GM11168 (cell line): Measurements from ENCODE around the gene C20orf204.

Experiments
- in situ Hi-C: fragments of 300-500 bp; cut with MboI; formaldehyde crosslinking; loops from one replicate; pipeline ENCODE4 v1.12.0; 2022; ENCODE audit warnings: low sequenced_read_pairs; ENCODE audit not compliant: unreplicated experiment

C20orf204 gene

DNA sequence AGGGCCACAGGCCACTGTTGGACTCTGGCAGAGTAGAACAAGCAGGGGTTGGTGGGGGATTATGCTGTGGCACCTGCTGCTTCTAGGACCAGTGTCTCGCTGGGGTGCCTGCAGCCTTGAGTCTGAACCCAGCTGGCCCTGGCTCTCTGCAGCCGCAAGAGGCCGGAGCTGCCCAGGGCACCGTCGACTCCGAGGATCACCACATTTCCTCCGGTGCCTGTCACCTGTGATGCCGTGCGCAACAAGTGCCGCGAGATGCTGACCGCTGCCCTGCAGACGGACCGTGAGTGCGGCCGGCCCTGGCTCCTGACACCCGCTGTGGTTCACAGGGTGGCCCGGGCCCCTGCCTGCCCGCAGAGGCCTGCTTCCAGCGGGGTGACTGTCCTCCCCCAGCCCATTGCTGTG, 33.2 kb downstream of the C20orf204 start:
- in situ Hi-C loops = no loop called here

DNA sequence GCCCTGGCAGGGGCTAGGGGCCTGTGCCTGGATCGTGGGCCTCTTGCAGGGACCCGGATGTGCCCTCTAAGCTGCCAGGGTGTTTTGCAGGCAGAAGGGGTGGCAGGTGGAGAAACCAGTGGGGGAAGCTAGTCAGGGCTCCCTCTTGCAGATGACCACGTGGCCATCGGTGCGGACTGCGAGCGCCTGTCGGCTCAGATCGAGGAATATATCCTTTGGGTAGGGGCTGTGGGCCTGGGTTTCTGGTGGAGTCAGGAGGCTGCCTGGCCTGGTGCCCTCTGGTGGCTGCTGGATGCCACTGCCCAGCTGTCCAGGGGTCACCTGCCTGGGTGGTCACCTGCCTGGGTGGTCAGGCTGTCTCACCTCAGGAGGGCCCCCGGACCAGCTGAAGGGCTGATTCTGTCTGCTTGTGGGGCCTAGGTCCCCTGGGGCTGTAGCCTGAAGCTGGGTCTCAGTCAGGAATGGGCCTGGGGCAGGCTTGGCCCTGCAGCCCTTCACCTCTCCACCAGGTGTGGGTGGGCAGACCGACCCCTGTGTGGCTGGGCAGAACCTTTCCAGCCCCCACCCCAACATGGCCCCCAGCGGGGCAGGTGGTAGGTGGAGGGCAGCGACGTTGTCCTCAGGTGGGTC, 33.7 kb downstream of the C20orf204 start:
- in situ Hi-C loops = no loop called here

DNA sequence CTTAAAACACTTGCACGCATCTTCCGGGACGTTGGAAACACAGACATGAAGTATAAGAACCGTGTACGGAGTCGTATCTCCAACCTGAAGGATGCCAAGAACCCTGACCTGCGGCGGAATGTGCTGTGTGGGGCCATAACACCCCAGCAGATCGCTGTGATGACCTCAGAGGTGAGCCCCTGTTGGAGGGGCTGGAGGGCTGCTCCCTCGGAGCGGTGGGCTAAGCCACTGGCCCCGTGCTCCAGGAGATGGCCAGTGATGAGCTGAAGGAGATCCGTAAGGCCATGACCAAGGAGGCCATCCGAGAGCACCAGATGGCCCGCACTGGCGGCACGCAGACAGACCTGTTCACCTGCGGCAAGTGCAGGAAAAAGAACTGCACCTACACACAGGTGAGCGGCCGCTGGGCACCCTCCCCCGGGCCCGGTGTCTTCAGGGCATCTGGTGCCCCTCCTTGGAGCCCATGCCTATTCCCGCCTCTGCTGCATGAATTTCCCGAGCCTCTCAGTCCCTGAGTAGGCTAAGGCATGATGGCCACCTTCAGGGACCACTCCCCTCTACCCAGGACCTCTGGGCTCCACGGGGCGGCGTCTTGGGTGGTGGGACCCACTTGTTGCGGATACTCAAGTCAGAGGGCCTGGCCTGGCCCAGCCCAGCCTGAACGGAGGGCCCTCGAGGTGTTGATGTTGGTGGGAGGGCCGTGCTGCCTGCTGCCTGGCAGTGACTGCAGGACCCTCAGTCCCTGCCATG, 34.4 kb downstream of the C20orf204 start:
- in situ Hi-C loops = no loop called here

DNA sequence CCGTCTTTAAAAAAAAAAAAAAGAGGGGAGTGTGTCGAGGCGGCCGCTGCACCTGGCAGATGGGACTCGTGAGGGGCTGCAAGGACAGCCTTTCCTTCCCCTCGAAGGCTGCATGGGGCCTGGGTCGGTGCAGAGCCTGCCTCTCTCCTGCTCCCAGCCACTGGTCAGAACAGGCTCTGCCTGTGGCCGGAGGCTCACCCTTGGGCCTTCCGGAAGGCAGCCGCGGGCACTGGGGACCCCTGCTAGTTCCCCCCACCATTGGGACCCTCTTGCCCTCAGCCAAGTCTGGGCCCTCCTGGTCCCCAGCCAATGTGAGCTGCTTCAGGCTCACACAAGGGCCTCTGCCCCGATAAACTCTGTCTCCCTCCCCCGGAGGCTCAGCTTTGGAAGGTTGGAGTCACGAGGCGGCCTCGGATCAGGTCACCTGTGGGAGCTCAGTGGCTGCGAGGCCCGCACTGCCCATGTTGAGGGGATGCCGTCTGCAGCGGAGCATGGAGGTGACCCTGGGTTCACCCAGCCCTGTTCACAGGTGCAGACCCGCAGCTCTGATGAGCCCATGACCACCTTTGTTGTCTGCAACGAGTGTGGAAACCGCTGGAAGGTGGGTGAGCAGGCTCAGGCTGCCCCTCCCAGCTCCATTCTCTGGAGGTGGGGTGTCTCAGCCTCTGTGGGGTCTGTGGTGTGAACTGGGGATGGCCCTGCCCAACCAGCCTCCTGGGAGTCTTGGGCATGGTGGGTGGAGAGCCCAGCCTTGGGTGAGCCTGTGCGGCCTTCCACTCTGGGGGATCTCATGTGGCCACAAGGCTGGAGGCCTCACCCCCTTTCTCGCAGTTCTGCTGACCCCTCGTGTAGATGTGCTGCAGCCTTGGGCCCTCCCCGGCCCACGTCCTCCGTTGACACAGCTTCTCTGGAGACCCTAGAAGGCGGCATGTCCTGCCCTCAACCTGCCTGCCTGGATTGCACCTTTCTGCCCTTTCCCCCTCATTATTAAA, 35.7 kb downstream of the C20orf204 start:
- in situ Hi-C loops = no loop called here

DNA sequence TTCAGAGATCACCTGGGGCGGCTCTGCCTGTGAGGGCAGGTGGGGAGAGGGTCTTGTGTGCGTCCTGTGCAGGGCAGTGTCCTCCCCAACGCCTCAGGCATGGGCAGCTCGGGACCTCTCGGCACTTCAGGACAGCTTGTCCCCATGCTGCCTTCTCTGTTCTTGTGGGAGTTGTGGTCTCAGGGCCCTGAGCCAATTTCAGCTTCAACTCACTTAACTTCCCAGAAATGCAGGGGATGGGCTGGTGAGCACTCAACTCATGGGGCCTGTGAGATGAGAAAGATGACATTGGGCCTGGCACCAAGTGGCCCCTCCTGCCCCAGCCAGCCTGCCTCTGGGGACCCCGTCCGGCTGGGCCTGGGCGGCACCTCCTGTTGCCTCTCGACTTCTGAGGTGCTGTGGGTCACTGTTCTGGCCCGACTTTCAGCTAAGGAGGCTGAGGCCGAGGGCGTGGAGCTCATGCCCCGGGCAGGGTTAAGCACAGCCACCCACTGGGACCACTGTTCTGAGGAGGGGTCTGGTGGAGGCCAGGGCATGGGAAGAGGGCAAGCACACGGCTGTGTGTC, 36.6 kb downstream of the C20orf204 start:
- in situ Hi-C loops = no loop called here

DNA sequence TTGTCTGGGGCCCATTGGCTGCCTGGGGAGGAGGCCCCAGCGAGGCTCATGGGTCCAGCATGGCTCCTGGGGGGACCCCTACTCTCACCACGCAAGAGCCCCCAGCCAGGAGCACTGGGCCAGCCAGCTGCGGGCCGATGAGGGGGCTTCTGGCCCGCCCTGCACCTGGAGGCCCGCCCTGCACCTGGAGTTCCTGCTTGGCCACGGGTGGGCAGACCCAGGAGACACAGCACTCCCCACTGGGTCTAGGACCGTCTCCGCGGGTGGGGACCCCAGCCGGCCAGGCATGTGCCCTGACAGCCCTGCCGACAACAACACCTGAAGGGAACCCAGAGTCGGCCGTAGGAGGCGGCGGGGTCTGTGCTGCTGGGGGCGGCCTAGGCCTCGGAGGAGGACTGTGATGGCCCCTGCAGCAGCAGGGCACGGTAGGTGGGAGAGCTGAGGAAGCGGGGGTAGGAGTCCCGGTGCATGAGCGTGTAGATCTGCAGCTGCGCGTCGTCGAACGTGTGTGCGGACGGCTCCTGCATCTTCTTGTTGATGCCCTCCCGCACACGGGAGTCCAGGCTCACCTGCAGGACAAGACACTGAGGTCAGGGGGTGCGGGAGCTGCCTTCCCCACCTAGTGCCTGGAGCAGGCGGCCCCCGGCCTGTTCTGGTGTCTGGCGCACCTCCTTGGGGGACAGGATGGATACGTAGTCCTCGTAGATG, 37.6 kb downstream of the C20orf204 start:
- in situ Hi-C loops = no loop called here

DNA sequence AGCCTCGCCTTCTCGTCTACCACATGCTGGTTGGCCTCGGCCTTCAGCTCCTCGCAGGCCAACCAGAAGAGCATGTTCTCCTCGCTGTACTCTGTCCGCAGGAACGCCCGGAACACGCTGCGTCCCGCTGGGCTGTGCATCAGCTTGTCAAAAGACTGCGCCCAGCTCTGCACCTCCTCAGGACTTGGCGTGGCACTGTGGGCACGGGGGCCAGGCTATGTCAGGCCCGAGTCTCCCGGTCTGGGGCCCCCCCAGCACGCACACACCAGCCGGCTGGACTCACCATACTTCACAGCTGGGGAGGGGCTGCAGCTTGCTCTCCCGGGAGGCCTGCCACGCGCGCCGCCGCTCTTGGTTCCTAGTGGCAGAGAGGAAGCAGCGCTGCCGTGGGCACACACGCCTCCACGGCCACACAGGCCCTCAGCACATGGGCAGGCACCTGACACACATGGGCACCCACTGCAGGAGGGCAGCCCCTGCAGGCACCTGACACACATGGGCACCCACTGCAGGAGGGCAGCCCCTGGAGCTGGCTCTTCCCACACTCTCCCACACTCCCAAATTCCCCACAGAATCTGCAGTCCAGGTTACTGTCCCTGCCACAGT, 38.3 kb downstream of the C20orf204 start:
- in situ Hi-C loops = no loop called here

DNA sequence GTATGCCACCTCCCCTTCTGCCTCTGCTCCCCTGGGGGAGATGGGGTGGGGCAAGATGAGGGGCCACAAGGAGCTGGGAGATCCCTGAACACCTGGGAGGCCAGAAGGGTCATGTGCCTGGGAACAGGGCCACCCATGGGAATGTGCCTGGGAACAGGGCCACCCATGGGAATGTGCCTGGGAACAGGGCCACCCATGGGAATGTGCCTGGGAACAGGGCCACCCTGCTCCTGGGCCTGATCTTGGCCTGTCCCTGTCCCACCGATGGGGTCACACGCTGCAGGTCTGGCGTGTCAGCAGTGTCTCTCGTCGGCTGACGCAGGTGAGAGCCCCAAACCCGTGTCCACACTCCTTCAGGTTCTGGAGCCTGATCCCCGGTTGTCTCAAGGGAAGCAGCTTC, 39.0 kb downstream of the C20orf204 start:
- in situ Hi-C loops = no loop called here

DNA sequence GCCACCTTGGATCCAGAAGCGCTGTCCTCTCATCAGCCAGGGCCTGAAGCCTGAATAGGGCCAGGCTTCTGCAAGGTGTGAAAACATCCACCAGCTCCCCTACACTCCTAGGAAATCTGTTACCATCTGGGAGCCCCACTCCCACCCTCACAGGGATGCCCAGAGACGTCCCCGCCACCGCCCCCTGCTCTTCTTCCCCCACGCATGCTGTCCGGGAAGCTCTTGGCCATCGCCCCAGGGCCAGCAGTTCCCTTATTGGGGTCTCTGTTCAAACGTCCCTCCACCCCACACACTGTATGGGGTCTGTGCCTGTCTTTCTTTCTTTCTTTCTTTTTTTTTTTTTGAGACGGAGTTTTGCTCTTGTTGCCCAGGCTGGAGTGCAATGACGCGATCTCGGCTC, 39.6 kb downstream of the C20orf204 start:
- in situ Hi-C loops = no loop called here

DNA sequence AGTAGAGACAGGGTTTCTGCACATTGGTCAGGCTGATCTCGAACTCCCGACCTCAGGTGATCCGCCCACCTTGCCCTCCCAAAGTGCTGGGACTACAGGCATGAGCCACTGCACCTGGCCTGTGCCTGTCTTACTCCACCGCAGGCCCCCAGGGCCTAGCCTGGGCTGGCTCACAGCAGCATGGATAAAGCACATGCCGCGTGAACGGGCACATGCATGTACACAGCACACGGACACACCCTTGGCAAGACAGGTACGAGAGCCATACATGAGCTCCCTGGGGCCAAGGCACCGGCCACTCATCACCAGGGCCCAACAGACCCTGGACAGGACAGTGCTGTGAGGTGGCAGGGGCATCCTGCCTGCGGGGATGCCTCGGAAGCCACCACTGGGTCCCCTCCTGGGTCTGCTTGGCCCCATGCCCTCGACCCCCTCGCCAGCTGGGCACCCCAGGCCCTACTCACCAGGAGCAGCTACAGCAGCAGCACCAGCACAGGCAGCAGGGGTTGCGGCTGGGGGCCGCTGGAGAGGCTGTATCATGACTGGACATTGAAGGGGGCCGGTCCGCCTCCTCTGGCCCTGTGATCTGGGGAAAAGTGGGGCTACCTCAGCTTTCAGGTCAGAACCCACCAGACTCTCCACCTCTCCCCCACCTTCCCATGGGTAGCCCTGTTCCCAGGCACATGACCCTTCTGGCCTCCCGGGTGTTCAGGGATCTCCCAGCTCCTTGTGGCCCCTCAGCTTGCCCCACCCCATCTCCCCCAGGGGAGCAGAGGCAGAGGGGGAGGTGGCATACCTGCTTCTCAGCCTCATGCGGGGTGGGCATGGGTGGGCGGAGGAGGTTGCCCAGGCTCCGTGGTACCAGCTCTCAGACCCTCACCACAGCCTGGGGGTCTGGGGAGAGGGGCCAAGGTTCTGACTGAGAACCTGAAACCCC, 40.3 kb downstream of the C20orf204 start:
- in situ Hi-C loops = no loop called here

DNA sequence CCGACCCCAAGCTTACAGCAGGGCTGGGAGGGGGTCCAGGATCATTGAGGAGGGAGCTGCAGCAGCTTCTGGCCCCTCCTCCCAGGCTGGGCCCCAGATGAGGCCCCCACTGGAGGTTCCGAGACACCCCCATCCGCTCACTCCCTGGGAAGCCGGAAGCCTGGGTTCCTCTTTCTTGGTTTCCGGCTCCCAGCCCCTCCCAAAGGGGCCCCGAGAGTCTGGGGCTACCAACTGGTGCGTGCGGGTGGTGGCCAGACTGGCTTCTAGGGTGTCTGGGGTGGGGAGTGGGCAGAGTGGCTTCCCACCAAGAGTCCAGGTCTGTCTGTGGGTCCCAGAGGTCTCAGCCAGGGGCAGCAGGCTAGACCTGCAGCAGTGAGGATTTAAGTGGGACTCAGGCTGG, 41.1 kb downstream of the C20orf204 start:
- in situ Hi-C loops = no loop called here

DNA sequence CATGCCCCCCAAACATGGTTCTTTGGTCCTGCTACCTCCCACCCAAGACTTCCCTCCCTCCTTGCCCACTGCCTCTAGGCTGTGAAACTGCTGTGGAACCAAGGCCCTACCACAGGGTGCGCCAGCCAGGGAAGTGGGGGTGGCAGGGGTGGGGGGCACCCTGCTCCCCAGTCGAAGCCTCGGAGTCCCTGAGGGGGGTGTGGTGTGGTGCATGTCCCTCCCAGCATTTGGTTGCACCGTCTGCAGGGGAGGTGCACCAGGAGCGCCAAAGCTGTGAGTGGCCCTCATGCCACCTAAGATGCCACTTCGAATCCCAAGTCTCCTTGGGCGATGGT, 41.5 kb downstream of the C20orf204 start:
- in situ Hi-C loops = no loop called here

DNA sequence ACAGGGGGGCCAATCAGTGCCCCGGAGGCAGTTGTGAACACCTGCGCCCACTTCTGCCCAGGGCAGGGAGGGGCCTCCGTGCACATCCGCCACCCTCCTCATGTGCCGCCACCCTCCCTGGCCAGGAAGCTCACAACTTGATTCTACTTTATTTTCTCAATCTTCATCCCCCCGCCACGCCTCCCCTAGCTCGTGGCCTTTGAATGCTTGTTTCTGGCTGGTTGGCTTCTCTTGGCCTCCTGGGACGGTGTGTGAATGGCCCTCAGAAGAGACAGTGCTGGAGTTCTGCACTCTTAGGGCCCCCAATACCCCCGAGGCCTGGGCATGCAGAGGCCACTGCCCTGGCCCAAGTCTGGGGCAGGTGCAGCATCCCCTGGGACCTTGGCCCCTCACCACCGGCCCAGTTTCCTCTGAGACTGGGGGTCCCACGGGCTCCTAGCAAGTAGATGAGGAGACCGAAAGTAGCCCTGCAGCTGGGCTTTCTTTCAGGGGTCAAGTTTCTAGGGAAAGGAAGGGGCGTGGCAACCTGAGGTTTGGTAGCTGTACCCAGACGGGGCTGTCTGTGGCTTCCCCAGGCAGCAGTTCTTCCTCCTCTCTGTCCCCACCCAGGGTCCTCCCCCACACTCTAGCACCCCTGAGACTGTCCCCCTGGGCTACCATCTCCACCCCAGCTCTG, 42.0 kb downstream of the C20orf204 start:
- in situ Hi-C loops = no loop called here

DNA sequence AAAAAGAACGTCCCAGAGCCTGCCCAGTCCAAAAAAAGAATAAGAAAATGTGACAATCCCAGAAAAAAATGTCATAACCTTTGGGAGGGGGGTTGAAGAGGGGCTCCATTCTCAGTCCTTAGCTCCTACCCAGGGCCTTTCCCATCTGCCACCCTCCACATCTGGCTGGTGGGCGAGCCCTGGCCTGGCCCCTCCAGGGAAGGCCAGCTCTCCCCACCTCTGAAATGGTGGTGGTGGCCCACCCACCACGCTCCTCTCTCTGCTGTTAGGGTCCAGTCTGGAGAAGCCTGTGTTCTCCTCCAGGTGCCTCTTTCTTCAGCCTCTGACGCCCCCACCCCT, 42.9 kb downstream of the C20orf204 start:
- in situ Hi-C loops = no loop called here

DNA sequence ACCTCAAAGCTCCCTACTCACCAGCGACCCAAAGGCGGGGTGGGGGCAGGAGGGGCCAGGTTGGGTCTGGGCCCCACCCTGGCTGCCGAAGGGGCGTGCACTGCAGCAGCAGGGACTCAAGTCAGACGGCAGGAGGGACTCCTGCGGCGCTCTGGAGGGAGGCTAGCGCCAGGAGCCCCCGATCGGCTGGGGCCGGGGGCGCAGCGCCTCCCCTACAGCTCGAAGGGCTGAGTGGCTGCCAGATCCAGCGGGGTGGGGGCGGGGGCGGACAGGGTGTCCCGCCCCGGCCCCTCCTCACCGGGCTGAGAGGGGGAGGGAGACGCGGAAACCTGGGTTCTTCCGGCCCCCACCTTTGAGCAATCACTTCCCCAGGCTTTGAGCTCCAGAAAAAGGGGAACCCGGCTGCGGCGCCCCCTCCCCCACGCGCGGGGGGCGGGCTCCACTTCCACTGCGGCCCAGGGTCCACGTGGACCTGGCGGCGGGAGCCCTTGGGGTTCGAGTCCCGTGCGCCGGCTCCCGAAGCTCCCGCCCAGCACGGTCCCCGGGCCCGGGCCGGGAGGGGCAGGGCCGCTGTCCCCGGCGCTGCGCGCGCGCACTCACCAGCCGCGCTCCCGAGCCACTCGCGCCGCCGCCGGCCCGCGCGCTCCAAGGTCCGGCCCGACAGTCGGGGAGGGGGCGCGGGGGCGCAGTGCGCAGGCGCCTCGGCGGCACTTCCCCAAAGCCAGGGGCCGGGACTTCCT, 43.5 kb downstream of the C20orf204 start, which contains the start of gene RGS19:
TSS of gene RGS19 (minus strand) at position 246 of the 740 bp plus-strand sequence. CDS start 2,632 bp downstream, outside the sequence.
- in situ Hi-C loops = no loop called here

DNA sequence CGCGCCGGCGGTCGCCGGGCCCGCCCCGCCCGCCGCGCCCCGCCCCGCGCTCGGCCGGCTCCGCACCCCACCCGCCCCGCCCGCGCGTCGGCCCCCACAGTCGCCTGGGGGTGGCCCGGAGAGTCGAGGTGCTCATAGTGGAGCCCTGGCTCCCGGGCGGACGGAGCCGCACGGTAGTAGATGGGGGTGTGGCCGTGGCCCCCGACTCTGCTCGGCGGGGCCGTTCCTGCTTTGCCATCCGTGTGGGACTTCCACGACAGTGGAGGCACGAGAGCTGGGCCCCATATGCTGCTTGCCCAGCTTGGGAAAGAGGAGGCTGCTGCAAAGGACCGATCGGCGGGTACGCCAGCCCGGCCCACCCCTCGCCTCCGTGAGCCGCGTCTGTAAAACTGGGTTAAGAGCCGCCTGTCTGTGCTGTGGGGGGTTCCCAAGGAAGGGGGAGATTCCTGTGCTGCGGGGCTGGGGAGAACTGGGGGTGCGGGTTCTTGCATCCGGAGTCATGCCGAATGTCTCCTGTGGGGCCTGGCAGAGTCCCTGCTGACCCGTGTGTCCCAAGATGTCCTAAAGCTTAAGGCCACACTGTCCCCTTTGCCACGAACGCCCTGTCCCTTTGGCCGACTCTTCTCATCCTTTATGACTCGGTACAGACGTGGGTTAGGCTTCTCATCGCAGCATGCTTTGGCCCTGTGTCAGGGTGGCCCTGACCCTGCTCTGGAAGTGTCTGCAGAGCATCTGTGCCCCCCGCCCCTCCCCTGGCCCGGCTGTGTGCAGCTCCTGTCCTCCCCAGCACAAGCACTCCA, 44.2 kb downstream of the C20orf204 start, which contains the start of gene OPRL1:
TSS of gene OPRL1 (plus strand) at position 70 of the 800 bp plus-strand sequence. CDS start 12,639 bp downstream, outside the sequence.
- in situ Hi-C loops = no loop called here
